ENCODE results near the gene CDK19. TPM values are rescaled to one million over a fixed set of nuclear protein-coding genes. Genes with fewer than 3 reads are reported as not detected.
"Not testable (repeated sequence)": the region's sequence is repeated elsewhere in the genome, so short reads cannot be mapped to it uniquely, and the experiment has no call there.

The CDK19 gene
- total RNA-seq, 1 donor = 17.8 TPM

DNA sequence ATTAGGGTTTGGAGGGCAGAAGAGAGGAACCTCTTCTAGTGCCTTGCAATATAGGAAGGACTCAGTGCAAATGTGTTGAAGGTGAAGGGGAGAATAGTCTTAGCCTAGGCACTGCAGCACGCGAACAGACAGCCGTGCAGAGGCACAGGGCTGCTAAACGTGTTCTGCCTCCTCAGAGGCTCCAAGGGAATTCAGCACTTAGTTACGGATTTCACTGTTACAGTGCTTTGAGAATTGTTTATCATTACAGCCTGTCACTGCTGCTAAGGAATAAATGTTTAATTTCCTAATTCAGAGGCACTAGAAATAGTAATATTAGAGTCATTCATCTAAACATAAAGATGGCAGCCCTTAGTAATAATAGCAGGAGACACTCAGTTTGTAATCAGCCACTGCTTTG lies 222.5 kb downstream of the CDK19 start:
- H3K4me3 ChIP-seq (ENCODE audit: low read depth, low read length) = no peak overlapping the region
- TF ChIP-seq, protein P1, sequence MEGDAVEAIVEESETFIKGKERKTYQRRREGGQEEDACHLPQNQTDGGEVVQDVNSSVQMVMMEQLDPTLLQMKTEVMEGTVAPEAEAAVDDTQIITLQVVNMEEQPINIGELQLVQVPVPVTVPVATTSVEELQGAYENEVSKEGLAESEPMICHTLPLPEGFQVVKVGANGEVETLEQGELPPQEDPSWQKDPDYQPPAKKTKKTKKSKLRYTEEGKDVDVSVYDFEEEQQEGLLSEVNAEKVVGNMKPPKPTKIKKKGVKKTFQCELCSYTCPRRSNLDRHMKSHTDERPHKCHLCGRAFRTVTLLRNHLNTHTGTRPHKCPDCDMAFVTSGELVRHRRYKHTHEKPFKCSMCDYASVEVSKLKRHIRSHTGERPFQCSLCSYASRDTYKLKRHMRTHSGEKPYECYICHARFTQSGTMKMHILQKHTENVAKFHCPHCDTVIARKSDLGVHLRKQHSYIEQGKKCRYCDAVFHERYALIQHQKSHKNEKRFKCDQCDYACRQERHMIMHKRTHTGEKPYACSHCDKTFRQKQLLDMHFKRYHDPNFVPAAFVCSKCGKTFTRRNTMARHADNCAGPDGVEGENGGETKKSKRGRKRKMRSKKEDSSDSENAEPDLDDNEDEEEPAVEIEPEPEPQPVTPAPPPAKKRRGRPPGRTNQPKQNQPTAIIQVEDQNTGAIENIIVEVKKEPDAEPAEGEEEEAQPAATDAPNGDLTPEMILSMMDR (IDR thresholded peaks at IDR 0.05; ENCODE audit: insufficient read depth, low read length) = no peak
- no peak for DNase-seq (ENCODE audit: low read depth)

DNA sequence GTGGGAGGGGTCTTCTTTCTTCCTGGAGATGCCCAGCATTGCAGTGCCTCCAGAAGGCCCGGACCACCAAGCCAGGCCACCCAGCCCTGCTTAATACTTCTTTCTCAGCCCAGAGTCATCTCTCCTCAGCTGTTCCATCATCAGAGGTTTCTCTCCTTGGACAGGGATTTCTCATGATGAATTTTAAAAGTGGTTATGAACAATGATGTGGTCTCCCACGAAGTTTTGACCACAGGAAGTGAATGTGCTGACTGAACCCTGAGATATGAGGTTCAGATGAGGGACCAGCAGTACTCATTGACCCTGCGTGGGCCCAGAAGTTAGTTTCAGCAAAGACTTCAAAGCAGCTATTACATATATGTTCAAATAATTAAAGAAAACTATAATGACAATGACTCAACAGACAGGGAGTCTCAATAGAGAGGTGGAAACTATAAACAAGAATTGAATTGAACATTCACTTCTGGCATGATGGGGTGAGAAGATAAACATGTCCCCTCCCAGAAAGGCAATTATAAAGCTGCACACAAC lies 224.4 kb downstream of the CDK19 start:
- TF ChIP-seq, protein P1 (IDR thresholded peaks at IDR 0.05; ENCODE audit: insufficient read depth, low read length) = no peak
- peak; percentile 15 for DNase-seq (ENCODE audit: low read depth)
- H3K4me3 ChIP-seq (ENCODE audit: low read depth, low read length) = no peak overlapping the region

DNA sequence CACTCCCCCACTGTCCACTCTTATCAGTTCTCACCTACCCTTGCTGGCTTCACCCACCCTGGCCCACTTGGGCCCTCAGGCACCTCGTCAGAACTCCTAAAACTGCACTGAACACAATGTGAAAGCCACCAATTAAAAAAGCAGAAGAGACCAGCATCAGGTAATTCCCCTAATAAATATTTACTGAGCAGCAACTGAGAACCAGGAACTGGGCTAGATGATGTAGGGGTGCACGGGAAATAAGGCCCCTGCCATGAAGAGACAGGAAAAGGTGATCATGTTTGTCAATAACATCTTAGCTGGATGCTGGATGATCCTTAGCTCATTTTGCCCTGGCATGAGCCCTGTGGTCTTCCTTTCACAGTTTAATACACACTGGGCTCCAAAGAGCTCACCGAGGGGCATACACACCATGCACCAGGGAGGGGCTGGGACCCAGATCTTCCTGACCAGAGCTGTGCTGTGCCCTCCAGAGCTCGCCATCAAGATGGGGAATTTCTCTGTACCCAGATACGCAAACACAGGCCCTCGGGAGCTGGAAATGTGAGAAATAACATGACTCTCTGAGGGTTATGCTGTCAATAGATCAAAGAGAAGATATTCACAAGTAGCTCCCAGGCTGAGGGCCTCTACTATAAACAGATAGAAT lies 225.3 kb downstream of the CDK19 start:
- TF ChIP-seq, protein P1 (IDR thresholded peaks at IDR 0.05; ENCODE audit: insufficient read depth, low read length) = no peak
- no peak overlapping the region for H3K4me3 ChIP-seq (ENCODE audit: low read depth, low read length)

DNA sequence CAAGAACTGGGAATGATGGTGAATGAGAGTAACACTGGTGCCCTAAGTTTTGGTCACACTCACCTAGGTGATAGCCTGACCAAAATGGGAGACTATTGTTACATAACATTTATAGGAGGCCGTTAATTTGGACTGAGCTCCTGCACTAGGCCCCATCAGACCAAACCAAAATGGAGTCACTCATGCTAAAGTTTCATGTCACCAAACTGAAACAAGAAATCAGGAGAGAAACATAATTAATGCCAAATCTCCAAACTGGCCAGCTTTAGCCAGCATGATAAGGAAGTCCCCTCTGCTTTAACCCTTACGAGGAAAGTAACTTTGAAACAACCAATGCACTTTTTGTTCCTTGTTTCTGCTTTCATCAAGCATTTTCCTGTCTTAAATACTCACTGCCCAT lies 227.9 kb downstream of the CDK19 start:
- DNase-seq (ENCODE audit: low read depth) = no peak
- H3K4me3 ChIP-seq (ENCODE audit: low read depth, low read length) = no peak overlapping the region
- TF ChIP-seq, protein P1 (IDR thresholded peaks at IDR 0.05; ENCODE audit: insufficient read depth, low read length) = no peak

More for the DNA sequence above, 225.3 kb downstream of the CDK19 start:
- DNase-seq (ENCODE audit: low read depth) = no peak

DNA sequence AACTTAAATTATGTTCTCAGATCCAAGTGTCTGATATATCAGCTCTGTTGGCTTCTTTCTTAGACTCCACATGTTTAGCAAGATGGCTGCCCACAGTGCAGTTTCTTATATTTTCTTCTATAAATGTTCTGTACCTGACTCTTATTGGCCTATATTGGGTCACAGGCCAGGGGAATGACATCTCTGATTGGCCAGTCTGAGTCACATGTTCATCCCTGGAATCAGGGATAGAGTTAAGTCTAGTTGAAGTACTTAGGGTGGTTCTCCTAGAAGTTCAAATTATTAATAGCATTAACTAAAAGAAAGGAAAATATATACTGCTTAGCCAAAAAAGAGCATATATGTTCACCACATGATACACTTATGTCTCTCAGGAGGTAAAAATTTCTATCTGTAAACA lies 233.6 kb downstream of the CDK19 start:
- no peak for DNase-seq (ENCODE audit: low read depth)
- H3K4me3 ChIP-seq (ENCODE audit: low read depth, low read length) = no peak overlapping the region
- TF ChIP-seq, protein P1 (IDR thresholded peaks at IDR 0.05; ENCODE audit: insufficient read depth, low read length) = no peak

DNA sequence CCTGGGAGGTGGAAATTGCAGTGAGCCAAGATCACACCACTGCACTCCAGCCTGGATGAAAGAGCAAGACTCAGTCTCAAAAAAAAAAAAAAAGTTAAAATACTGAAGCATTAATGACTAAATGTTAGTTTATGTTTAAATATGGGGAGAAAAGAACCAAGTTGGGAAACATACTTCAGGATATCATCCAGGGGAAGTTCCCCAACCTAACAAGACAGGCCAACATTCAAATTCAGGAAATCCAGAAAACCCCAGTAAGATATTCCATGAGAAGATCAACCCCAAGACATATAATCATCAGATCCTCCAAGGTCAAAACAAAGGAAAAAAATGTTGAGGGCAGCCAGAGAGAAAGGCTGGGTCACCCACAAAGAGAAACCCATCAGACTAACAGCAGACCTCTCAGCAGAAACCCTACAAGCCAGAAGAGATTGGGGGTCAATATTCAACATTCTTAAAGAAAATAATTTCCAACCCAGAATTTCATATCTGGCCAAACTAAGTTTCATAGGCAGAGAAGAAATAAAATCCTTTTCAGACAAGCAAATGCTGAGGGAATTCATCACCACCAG lies 237.6 kb downstream of the CDK19 start:
- not testable (repeated sequence) for DNase-seq (ENCODE audit: low read depth)

DNA sequence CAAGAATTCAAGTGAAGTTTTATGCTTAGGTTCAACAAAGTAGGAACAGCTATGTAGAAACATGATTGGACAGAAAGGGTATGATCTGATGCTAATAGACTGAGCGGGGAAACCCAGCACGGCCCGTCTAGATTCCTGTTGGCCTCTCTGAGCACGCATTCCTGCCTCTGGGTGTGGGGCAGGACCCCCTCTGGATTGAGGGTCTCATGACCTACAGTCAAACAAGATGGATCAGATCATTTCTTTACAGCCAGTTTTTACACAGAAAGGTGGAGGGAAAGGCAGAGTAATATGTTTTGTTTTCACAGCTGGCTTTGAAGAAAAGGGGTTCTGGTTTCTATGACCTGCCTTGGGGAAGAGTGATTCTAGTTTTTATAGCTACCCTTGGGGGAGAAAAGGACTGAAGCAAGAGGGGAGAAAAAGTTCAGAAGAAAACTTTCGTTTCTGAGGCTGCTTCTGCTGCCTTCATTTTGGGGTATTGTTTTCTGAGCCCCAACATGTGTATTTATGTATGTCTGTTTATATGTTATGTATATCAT lies 239.3 kb downstream of the CDK19 start:
- DNase-seq (ENCODE audit: low read depth) = no peak
- no peak overlapping the region for H3K4me3 ChIP-seq (ENCODE audit: low read depth, low read length)
- TF ChIP-seq, protein P1 (IDR thresholded peaks at IDR 0.05; ENCODE audit: insufficient read depth, low read length) = no peak

More for the DNA sequence above, 237.6 kb downstream of the CDK19 start:
- H3K4me3 ChIP-seq (ENCODE audit: low read depth, low read length) = not testable (repeated sequence)
